K562 (cell line): ENCODE measurements around the gene TRIM68.

Experiments
- CBX1 ChIP-seq: sonication (generic); IDR thresholded peaks from 2 replicates; pipeline ENCODE4 v1.6.1; 2016; ENCODE audit warnings: antibody characterized with exemption, low read depth, mild to moderate bottlenecking
- NR3C1 ChIP-seq: sonication (generic); formaldehyde crosslinking; IDR thresholded peaks from 2 replicates; pipeline ENCODE4 v1.8.1; 2022; ENCODE audit warnings: missing genetic modification reagents

GRCh38 chr11:4643682-4644081, 35.7 kb upstream of the TRIM68 start, which contains the start of gene OR51E1:
- TF ChIP-seq CBX1 (no peak), NR3C1 (CRISPR knock-in tag) (no peak)
